ENCODE measurements around the gene MLYCD. TPM values are rescaled to one million over a fixed set of nuclear protein-coding genes. Genes with fewer than 3 reads are reported as not detected.

MLYCD gene
- total and polyA plus RNA-seq, 2 experiments from 2014 or later: 3.2 to 7.2 TPM

- no peak overlapping the region; the same call in 1 of the 2 replicates for H3K27ac Mint-ChIP-seq
- DNase-seq (ENCODE audit: low spot score) (no peak), ATAC-seq (no peak)
- Histone ChIP-seq H3K27ac (ENCODE audit: low read depth) (no peak overlapping the region), H3K27me3 (ENCODE audit: insufficient read depth) (no peaks in the 10 kb centered on the region), H3K4me3 (no peak overlapping the region), H3K9me2 (ENCODE audit: insufficient read depth) (no peaks in the 10 kb centered on the region), H3K79me2 (replicated peaks; ENCODE audit: insufficient read depth) (no peaks in the 10 kb centered on the region), H4K20me1 (replicated peaks; ENCODE audit: insufficient read depth) (no peaks in the 10 kb centered on the region), H3K36me3 (ENCODE audit: insufficient read depth) (no peaks in the 10 kb centered on the region), H3K4me2 (no peak overlapping the region), H2AFZ (no peak overlapping the region), H3F3A (replicated peaks; ENCODE audit: low read depth) (no peaks in the 10 kb centered on the region), H3K4me1 (ENCODE audit: insufficient read depth) (no peaks in the 10 kb centered on the region)
- no peaks in the 10 kb centered on the region; the same call in 1 of the 3 replicates for H3K36me3 Mint-ChIP-seq (ENCODE audit: low read depth)
- H3K4me3 Mint-ChIP-seq: no peak overlapping the region
- peaks cover 18% of the 10 kb centered on the region for H3K27me3 Mint-ChIP-seq (ENCODE audit: insufficient read depth, low read depth, poor library complexity)
- H3K4me1 Mint-ChIP-seq: peaks cover 6% of the 10 kb centered on the region; the same call in 2 of the 3 replicates
- no peaks in the 10 kb centered on the region for H3K9me3 Mint-ChIP-seq
- no peak for TF ChIP-seq EZH2phosphoT487 (IDR thresholded peaks at IDR 0.05; ENCODE audit: unreplicated experiment)
- no peak for TF ChIP-seq NANOG (IDR thresholded peaks at IDR 0.05; ENCODE audit: borderline replicate concordance)
Observed at GRCh38 chr16:83934684-83934977, 35.7 kb downstream of the MLYCD start.

GRCh38 chr16:83935005-83935857, 36.3 kb downstream of the MLYCD start:
- H3K36me3 Mint-ChIP-seq (ENCODE audit: low read depth): no peaks in the 10 kb centered on the region; the same call in 1 of the 3 replicates
- H4K20me1 ChIP-seq (replicated peaks; ENCODE audit: insufficient read depth): no peaks in the 10 kb centered on the region
- H3K27ac Mint-ChIP-seq: no peak overlapping the region; the same call in 1 of the 2 replicates

More at GRCh38 chr16:83935005-83935857, 36.3 kb downstream of the MLYCD start:
- TF ChIP-seq CREB1 (CRISPR knock-in tag; IDR thresholded peaks at IDR 0.05; ENCODE audit: low read depth) (no peak), POLR2AphosphoS5 (IDR thresholded peaks at IDR 0.05; ENCODE audit: low read depth) (no peak), STAT1 (IDR thresholded peaks at IDR 0.05; ENCODE audit: unreplicated experiment) (no peak), ZNF114 (CRISPR knock-in tag; IDR thresholded peaks at IDR 0.05) (no peak), JUNB (IDR thresholded peaks at IDR 0.05; ENCODE audit: unreplicated experiment) (no peak), CTCF (conservative IDR thresholded peaks at IDR 0.05; ENCODE audit: low read depth in 2 of 2) (no peak)
- H3K27me3 Mint-ChIP-seq (ENCODE audit: insufficient read depth, low read depth, poor library complexity): peaks cover 19% of the 10 kb centered on the region
- peaks cover 7% of the 10 kb centered on the region for H3K4me1 Mint-ChIP-seq
- H3K36me3 ChIP-seq (ENCODE audit: insufficient read depth): no peaks in the 10 kb centered on the region
- no peaks in the 10 kb centered on the region for H3K9me2 ChIP-seq (ENCODE audit: insufficient read depth)
- H3K4me3 Mint-ChIP-seq: no peak overlapping the region
- H3K79me2 ChIP-seq (replicated peaks; ENCODE audit: insufficient read depth): no peaks in the 10 kb centered on the region
- no peak for ATAC-seq
- H2AFZ ChIP-seq: no peak overlapping the region
- no peak overlapping the region for H3K27ac ChIP-seq (ENCODE audit: low read depth)
- no peak overlapping the region for H3K4me3 ChIP-seq
- H3K4me1 ChIP-seq (ENCODE audit: insufficient read depth): no peaks in the 10 kb centered on the region
- H3K27me3 ChIP-seq (ENCODE audit: insufficient read depth): no peaks in the 10 kb centered on the region
- no peak overlapping the region for H3K4me2 ChIP-seq
- no peaks in the 10 kb centered on the region for H3K9me3 Mint-ChIP-seq
- H3F3A ChIP-seq (replicated peaks; ENCODE audit: low read depth): no peaks in the 10 kb centered on the region
- no peak for DNase-seq (ENCODE audit: low spot score)

Measured in GM23338 (cell line).